GOT3 (cell line): ENCODE results near the gene MBNL1.

Experiments
- DNase-seq: peaks from one replicate; lab custom pipeline; 2025; ENCODE audit warnings: mixed read lengths; lab: John Stamatoyannopoulos, UW

The MBNL1 gene

DNA sequence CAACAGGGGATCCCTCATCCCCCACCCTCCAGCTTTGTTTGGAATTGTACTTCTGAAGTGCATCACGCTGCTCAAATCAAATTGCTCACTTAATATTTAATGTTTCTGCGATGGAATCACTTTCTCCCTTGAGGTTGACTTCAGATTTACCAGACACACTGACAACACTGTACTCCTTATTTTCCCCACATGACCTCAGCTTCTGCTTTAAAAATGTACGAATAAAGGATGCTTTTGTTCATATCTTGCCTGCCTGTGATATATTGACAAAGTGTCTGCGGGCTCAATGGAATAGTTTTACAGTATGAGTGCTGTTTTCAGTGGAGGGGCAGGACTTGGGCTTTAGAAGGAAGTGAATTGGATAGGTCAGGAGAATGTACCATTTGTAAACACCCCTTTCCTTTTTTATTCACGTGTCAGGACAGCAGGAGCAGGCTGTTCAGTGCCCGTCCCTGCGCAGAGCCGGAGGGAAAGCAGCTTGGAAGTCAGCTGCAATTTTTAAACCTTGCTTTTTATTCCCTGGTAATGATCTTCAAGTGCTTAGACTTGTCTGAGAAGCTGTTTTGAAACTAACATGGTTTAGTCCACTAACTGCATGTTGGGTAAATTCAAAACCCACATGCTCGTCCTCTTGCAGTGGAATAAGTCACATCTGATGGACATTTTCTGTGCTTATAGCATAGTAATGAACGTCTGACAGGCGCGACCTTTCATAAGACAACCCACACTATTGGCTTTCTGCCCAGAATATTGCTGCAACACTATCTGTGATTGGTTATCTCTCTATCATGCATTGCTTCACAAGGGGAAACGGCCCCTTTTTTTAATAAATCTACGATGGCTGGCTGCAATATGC lies 29.9 kb downstream of the MBNL1 start:
- peak; percentile 47 for DNase-seq

DNA sequence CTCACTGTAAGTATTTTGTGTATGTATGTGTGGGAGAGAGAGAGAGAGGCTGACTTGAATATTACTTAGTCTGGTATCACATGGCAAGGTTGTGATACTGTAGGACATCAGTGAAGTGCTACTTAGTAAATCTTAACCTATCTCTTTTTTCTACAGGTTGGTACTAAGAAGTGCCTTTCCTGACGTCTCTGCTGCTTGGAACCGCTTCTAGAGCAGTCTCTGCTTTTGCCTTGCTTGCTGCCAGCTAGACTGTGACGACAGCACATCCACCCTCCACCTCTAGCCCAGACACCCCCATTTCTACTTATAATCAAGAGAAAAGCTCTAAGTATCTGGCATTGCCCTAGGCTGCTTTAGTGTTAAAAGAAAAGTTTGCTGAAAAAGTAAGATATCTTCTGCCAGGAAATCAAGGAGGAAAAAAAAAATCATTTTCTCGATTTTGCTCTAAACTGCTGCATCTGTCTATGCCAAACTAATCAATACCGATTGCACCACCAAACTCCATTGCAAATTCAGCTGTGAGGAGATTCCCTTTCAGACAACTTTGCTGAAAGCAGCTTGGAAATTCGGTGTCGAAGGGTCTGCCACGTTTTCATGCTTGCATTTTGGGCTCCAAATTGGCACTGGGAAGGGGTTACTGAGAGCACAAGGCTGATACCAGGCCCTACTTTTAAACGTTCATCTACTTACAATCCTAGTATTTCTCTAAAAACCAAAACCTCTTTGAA lies 30.7 kb downstream of the MBNL1 start:
- DNase-seq: no peak

DNA sequence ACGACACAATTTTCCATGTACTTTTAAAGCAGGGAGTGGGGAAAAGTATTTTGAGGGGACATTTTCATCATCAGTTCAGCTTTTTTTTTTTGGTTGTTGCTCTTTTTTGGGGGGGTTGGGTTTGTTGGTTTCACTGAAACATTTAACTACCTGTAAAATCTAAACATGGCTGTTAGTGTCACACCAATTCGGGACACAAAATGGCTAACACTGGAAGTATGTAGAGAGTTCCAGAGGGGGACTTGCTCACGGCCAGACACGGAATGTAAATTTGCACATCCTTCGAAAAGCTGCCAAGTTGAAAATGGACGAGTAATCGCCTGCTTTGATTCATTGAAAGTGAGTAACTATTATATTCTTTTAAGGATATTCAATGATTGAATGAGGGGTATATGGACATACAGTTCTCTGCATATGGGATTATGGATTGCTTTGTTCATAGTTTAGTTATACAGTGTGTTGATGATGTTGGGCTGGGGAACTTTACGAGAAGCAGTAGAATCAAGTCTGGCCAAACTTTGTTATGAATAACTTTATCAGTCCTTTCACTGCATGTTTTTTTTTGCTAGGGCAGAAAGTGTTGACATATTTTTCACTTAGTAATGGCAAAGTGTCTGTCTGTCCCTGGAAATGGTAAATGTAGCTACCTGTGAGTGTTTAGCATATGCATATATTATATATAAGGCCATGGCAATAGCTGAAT lies 31.5 kb downstream of the MBNL1 start:
- no peak for DNase-seq

DNA sequence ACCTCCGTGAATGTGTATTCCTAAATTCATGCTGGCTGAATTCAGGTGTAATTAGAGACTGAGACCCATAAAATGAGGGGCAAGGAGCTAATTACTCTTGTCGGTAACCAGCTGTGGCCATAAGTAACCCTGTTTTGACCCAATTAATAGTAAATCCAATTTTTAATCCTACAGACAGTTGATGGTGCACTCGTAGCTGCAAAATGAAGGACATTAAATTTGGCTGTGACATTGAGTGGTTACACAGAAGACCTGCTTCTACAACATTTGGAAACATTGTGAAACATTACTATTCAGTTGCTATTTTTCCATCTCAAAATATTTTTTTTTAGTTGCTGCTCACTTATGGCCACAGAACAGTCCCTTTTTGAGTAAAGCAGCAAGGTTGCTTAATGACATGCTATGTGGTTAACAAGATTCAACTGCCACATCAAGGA lies 33.0 kb downstream of the MBNL1 start:
- DNase-seq: no peak

DNA sequence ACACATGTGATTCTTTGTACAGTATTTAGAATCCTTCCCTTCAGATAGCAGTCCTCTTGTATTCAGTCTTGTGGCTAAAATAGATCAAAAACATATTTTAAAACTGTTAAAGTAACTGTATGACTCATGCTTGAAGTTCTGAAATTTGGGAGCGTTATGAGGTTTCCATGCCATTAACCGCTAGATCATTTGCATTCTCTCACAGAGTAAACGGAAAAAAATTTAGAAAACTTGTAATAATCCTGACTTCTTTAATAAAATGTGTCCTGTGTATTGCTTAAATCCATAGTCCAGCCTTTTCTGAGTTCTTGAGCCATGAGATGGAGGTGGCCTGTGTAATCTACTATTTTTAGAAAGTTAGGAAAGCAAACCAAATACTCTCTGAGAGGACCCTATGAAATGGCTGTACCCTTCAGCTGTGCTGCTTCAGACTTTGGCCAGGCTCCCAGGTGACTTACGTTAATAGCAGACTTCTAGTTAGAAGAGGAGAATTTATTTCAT lies 33.8 kb downstream of the MBNL1 start:
- no peak for DNase-seq

- no peak for DNase-seq
Observed at GRCh38 chr3:152304160-152304559, 35.4 kb downstream of the MBNL1 start.

GRCh38 chr3:152305075-152305474 lies 36.3 kb downstream of the MBNL1 start:
- DNase-seq: no peak

GRCh38 chr3:152307829-152308474 lies 39.2 kb downstream of the MBNL1 start:
- DNase-seq: no peak

- DNase-seq: no peak
Observed at GRCh38 chr3:152308475-152308844, 39.7 kb downstream of the MBNL1 start.

GRCh38 chr3:152309031-152309430 lies 40.3 kb downstream of the MBNL1 start:
- no peak for DNase-seq

- DNase-seq: no peak
Observed at GRCh38 chr3:152309535-152310307, 41.0 kb downstream of the MBNL1 start.

GRCh38 chr3:152313430-152313829 lies 44.7 kb downstream of the MBNL1 start:
- DNase-seq: no peak

- no peak for DNase-seq
Observed at GRCh38 chr3:152313914-152314313, 45.2 kb downstream of the MBNL1 start.

DNA sequence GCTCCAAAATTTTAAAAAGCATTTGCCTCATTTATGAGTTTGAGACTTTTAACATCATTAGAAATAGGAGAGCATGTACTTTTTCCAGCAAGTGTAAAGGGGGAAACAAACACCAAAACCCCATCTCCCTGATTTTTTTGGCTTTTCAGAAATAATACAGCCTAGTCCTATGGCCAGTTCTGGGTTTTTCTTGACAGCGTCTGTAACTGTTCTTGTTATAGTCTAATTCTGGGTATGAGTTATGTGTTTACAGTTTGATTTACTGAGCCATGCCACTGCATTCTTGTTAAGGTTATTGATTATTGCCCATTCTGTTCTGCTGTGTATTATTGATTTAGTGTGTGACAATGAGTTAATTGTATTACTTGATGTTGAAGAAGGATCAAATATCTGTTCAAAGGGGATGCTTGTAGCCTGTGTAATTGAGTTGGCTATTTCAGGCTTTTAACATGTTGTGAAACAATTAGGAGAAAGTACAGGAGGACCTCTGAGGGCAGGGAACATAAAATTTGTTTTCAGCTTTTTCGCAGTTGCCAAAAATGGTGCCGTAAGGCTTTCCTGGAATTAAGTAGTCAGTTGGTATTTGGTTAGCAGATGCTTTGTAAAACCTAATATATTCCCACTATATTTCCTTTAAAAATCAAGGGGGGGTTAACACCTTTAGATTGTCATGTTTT lies 46.1 kb downstream of the MBNL1 start:
- DNase-seq: no peak

- DNase-seq: no peak
Observed at GRCh38 chr3:152315623-152316022, 46.9 kb downstream of the MBNL1 start.

- DNase-seq: no peak
Observed at GRCh38 chr3:152316318-152316717, 47.6 kb downstream of the MBNL1 start.

DNA sequence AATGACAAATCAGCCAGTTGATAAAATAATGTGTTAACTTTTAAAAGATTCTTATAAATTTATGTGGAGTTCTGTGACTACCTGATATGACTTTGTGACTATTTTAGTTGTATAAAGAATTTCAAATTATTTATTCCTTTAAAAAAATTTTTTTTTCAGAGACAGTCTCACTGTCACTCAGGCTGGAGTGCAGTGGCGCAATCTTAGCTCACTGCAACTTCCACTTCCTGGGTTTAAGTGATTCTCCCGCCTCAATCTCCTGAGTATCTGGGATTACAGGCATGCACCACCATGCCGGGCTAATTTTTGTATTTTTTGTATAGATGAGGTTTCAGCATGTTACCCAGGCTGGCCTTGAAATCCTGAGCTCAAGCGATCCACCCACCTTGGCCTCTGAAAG lies 48.5 kb downstream of the MBNL1 start:
- DNase-seq: no peak

DNA sequence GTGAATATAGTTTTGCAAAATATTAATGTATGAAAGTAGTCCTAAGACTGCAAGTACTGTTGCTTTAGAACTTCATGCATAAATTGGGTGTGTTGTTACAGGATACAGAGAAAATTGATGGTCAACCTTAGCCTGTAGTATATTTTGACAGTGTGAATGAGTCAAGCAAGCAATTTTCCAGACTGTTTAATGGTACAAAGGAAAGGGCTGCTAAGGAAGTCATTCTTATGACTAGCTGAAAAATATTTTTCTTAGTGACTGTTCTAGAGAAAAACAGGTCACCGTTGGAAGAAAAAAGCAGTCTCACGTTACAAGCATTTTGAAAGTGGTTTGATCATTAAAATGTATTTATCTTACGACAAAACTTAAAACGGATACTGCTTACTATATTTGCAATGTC lies 49.2 kb downstream of the MBNL1 start:
- DNase-seq: no peak

GRCh38 chr3:152318512-152318911 lies 49.8 kb downstream of the MBNL1 start:
- no peak for DNase-seq

DNA sequence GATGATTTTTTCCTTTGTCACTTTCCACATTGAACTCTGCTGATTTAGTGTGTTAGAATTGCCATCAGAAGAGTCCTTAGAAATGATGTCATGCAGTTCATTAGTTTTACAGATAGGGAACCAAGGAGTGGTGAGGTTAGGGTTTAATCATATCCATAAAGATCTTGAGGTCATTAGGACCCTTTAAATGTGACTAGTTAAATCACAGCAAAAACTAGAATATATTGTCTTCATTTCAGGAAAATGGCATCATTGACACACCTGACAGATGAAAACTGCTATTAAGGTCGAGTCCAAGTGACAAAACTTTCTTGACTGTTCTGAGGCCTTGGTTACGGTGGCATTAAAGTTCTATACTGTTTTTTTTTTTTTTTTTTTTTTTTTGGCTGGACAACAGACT lies 50.5 kb downstream of the MBNL1 start:
- no peak for DNase-seq
